Activated CD8-positive, alpha-beta memory T cell treated with anti-CD3 and anti-CD28 coated beads for 1 hour (primary cell): ENCODE results near the gene BAIAP2.
A peak's percentile ranks its signal among the peaks of the same experiment; 100 is the strongest.

ENCODE experiments used
- DNase-seq, 2 donors: peaks; one replicate each; pipeline ENCODE4 v3.0.0-alpha.2; 2020; ENCODE audit warnings: low read depth in 1 of 2; ENCODE audit errors: extremely low read depth in 1 of 2

Gene BAIAP2

GRCh38 chr17:81102869-81103268, 67.9 kb downstream of the BAIAP2 start:
- DNase-seq: no peak

- no peak for DNase-seq
These were observed 68.4 kb downstream of the BAIAP2 start for GRCh38 chr17:81103379-81103778.

GRCh38 chr17:81106716-81107115, 71.8 kb downstream of the BAIAP2 start:
- no peak for DNase-seq

- no peak for DNase-seq
These were observed 73.3 kb downstream of the BAIAP2 start for GRCh38 chr17:81108220-81108619.

- DNase-seq: no peak
These were observed 75.0 kb downstream of the BAIAP2 start for GRCh38 chr17:81109957-81110356.

- no peak for DNase-seq
These were observed 75.6 kb downstream of the BAIAP2 start for GRCh38 chr17:81110488-81111040.

GRCh38 chr17:81111066-81111465, 76.1 kb downstream of the BAIAP2 start:
- DNase-seq: no peak

- DNase-seq: no peak
These were observed 77.5 kb downstream of the BAIAP2 start for GRCh38 chr17:81112450-81112849.

- DNase-seq: no peak
These were observed 78.3 kb downstream of the BAIAP2 start for GRCh38 chr17:81113158-81113724.

GRCh38 chr17:81114351-81115093, 79.6 kb downstream of the BAIAP2 start:
- DNase-seq: no peak

- no peak for DNase-seq
These were observed 80.3 kb downstream of the BAIAP2 start for GRCh38 chr17:81115219-81115618.

GRCh38 chr17:81115749-81116464, 81.0 kb downstream of the BAIAP2 start:
- DNase-seq: no peak

GRCh38 chr17:81116704-81117103, 81.8 kb downstream of the BAIAP2 start:
- no peak for DNase-seq

- DNase-seq: no peak
These were observed 82.8 kb downstream of the BAIAP2 start for GRCh38 chr17:81117672-81118198.

GRCh38 chr17:81118308-81119221, 83.6 kb downstream of the BAIAP2 start:
- no peak for DNase-seq

- DNase-seq: peak; percentile 61 to 69
These were observed 84.5 kb downstream of the BAIAP2 start for GRCh38 chr17:81119223-81120148.

GRCh38 chr17:81120149-81120484, 85.2 kb downstream of the BAIAP2 start:
- DNase-seq: no peak

GRCh38 chr17:81120695-81121621, 86.0 kb downstream of the BAIAP2 start:
- DNase-seq: no peak
